Liver (tissue), 9 donors: Measurements from ENCODE around the gene L3MBTL1. TPM values are rescaled to one million over a fixed set of nuclear protein-coding genes. Genes with fewer than 3 reads are reported as not detected.
A peak's percentile ranks its signal among the peaks of the same experiment; 100 is the strongest.

Experiments
- DNase-seq: peaks from one replicate; pipeline ENCODE4 v3.0.0-alpha.2; 2017; ENCODE audit warnings: low spot score
- H3K27ac ChIP-seq, 2 donors: one replicate each; pipeline ENCODE4 v1.7.0; 2013; ENCODE audit warnings: inconsistent platforms in 2 of 2, low read length in 2 of 2, control low read depth in 1 of 2, low read depth in 1 of 2, mild to moderate bottlenecking in 1 of 2
- H3K27me3 ChIP-seq, 4 donors: one replicate each; pipeline versions ENCODE4 v1.6.1 to v1.7.0; 2013; ENCODE audit warnings: low read length in 3 of 4, inconsistent platforms in 1 of 4, mild to moderate bottlenecking in 1 of 4, moderate library complexity in 1 of 4; ENCODE audit not compliant: control insufficient read depth in 4 of 4, insufficient read depth in 4 of 4
- H3K36me3 ChIP-seq, 4 donors: one replicate each; pipeline versions ENCODE4 v1.6.1 to v1.7.0; 2013; ENCODE audit warnings: low read length in 3 of 4, mild to moderate bottlenecking in 3 of 4, low read depth in 1 of 4, moderate library complexity in 1 of 4; ENCODE audit not compliant: control insufficient read depth in 4 of 4, insufficient read depth in 3 of 4
- H3K4me1 ChIP-seq, 4 donors: one replicate each; pipeline versions ENCODE4 v1.6.1 to v1.7.0; 2013; ENCODE audit warnings: low read length in 3 of 4, mild to moderate bottlenecking in 3 of 4, moderate library complexity in 1 of 4; ENCODE audit not compliant: control insufficient read depth in 4 of 4, insufficient read depth in 4 of 4
- H3K4me3 ChIP-seq, 3 donors: one replicate each; pipeline versions ENCODE4 v1.6.1 to v1.7.0; 2013; ENCODE audit warnings: low read length in 3 of 3, control low read depth in 1 of 3, low read depth in 1 of 3, mild to moderate bottlenecking in 1 of 3
- H3K9ac ChIP-seq, 2 donors: one replicate each; pipeline ENCODE4 v1.7.0; 2013; ENCODE audit warnings: low read length in 2 of 2, mild to moderate bottlenecking in 2 of 2, moderate library complexity in 2 of 2, control low read depth in 1 of 2, low read depth in 1 of 2
- H3K9me3 ChIP-seq, 4 donors: one replicate each; pipeline versions ENCODE4 v1.6.1 to v1.7.0; 2013; ENCODE audit warnings: low read length in 3 of 4; ENCODE audit not compliant: control insufficient read depth in 4 of 4
- ATF3 ChIP-seq: IDR thresholded peaks from 2 replicates; pipeline ENCODE4 v1.6.1; 2016; ENCODE audit warnings: antibody characterized with exemption
- CTCF ChIP-seq: fragments of 150-350 bp; IDR thresholded peaks from 2 replicates; pipeline ENCODE4 v1.5.1; 2017; ENCODE audit warnings: improper control_type of control experiment, low read depth, low read length; ENCODE audit not compliant: missing input control
- EGR1 ChIP-seq, 2 donors: IDR thresholded peaks; 2 replicates each; pipeline ENCODE4 v1.6.1; 2016 to 2018; ENCODE audit warnings: antibody characterized with exemption in 2 of 2, low read depth in 2 of 2
- FOXA2 ChIP-seq: IDR thresholded peaks from 2 replicates; pipeline ENCODE4 v1.6.1; 2016; ENCODE audit warnings: antibody characterized with exemption
- GABPA ChIP-seq, 2 donors: IDR thresholded peaks in 1 of 2; conservative IDR thresholded peaks in 1 of 2; 2 replicates each; pipeline ENCODE4 v1.6.1; 2016; ENCODE audit warnings: antibody characterized with exemption in 2 of 2, mild to moderate bottlenecking in 1 of 2, moderate library complexity in 1 of 2
- HNF4A ChIP-seq, 2 donors: conservative IDR thresholded peaks; 2 replicates each; pipeline ENCODE4 v1.6.1; 2016; ENCODE audit warnings: antibody characterized with exemption in 2 of 2, mild to moderate bottlenecking in 2 of 2
- JUND ChIP-seq, 2 donors: IDR thresholded peaks; 2 replicates each; pipeline ENCODE4 v1.6.1; 2016; ENCODE audit warnings: antibody characterized with exemption in 2 of 2
- MAX ChIP-seq: IDR thresholded peaks from 2 replicates; pipeline ENCODE4 v1.6.1; 2016; ENCODE audit warnings: antibody characterized with exemption
- RXRA ChIP-seq, 2 donors: IDR thresholded peaks; 2 replicates each; pipeline ENCODE4 v1.6.1; 2017 to 2018; ENCODE audit warnings: antibody characterized with exemption in 2 of 2, mild to moderate bottlenecking in 1 of 2
- SP1 ChIP-seq: IDR thresholded peaks from 2 replicates; pipeline ENCODE4 v1.6.1; 2018; ENCODE audit warnings: antibody characterized with exemption, mild to moderate bottlenecking
- TAF1 ChIP-seq: conservative IDR thresholded peaks from 2 replicates; pipeline ENCODE4 v1.6.1; 2016; ENCODE audit warnings: antibody characterized with exemption, mild to moderate bottlenecking
- YY1 ChIP-seq: IDR thresholded peaks from 2 replicates; pipeline ENCODE4 v1.6.1; 2016; ENCODE audit warnings: antibody characterized with exemption, mild to moderate bottlenecking
- WGBS: extraction: QIAGEN DNeasy Blood & Tissue Kit; methylation state at CpG from one replicate; pipeline ENCODE4 v1.1.7; 2013; 5-methylcytosine and 5-hydroxymethylcytosine counted together
- polyA plus RNA-seq, 2 donors: library from polyadenylated mRNA; stranded (reverse) in 1 of 2; unstranded in 1 of 2; fragments of 200-250 nt in 1 of 2; fragments of >200 nt in 1 of 2; fragmentation: Nextera tagmentation in 1 of 2; extraction: Ambion mirVana in 1 of 2; gene quantifications; one replicate each; pipeline versions ENCODE4 v1.2.1 to v1.2.3, GENCODE V29; 2013 to 2015
- total RNA-seq, 2 donors: library from RNA; depleted of rRNA; stranded (reverse); fragments of >200 nt; gene quantifications; one replicate each; pipeline ENCODE4 v1.2.3, GENCODE V29; 2014
- donor health status: healthy.
- donor health status: healthy.
- donor health status: healthy.
- donor health status: healthy.
- donor health status: healthy.

The L3MBTL1 gene
- total and polyA plus RNA-seq, 4 donors: 0.45 to 5.6 (median 2.0) TPM

GRCh38 chr20:43538878-43539700 is 31.6 kb downstream of the L3MBTL1 start (continued):
- TF ChIP-seq CTCF (no peak), HNF4A (conservative IDR thresholded peaks at IDR 0.05) (peak; percentile 91 to 93), GABPA (IDR thresholded peaks at IDR 0.05 in 1 of 2, conservative IDR thresholded peaks at IDR 0.05 in 1 of 2) (no peak), ATF3 (no peak), JUND (IDR thresholded peaks at IDR 0.05) (peak in 1 of 2 donors; percentile 43), YY1 (no peak), TAF1 (no peak), RXRA (IDR thresholded peaks at IDR 0.05) (peak; percentile 85 to 97), SP1 (peak; percentile 82)

- no peaks in the 10 kb centered on the region for H3K27me3 ChIP-seq
- H3K4me1 ChIP-seq: peaks cover 9 to 21% (median 15%) of the 10 kb centered on the region in 4 donors
- no peak overlapping the region for H3K9ac ChIP-seq
- TF ChIP-seq EGR1 (IDR thresholded peaks at IDR 0.05; ENCODE audit: low read depth in 2 of 2) (no peak), FOXA2 (no peak), JUND (IDR thresholded peaks at IDR 0.05) (no peak), GABPA (IDR thresholded peaks at IDR 0.05 in 1 of 2, conservative IDR thresholded peaks at IDR 0.05 in 1 of 2) (no peak), MAX (no peak), TAF1 (no peak), CTCF (no peak)
- no peaks in the 10 kb centered on the region for H3K36me3 ChIP-seq
- no peak for DNase-seq
- H3K9me3 ChIP-seq: no peaks in the 10 kb centered on the region
- 93% methylated on average over 17 of the region's 17 CpGs for WGBS
- H3K4me3 ChIP-seq: no peak overlapping the region
- H3K27ac ChIP-seq: no peak overlapping the region
These were observed 32.6 kb downstream of the L3MBTL1 start for GRCh38 chr20:43539975-43540672.

- no peak for DNase-seq
- TF ChIP-seq SP1: no peak
- no peaks in the 10 kb centered on the region for H3K9me3 ChIP-seq
- no peaks in the 10 kb centered on the region for H3K27me3 ChIP-seq
- peaks cover 9 to 21% (median 15%) of the 10 kb centered on the region in 4 donors for H3K4me1 ChIP-seq
- no peak overlapping the region for H3K4me3 ChIP-seq
- no peak overlapping the region for H3K27ac ChIP-seq
- WGBS: 95% methylated on average over 7 of the region's 7 CpGs
- H3K36me3 ChIP-seq: no peaks in the 10 kb centered on the region
- H3K9ac ChIP-seq: no peak overlapping the region
These were observed 33.2 kb downstream of the L3MBTL1 start for GRCh38 chr20:43540673-43541060.
